GM18520 (cell line): ENCODE data around the gene GARIN5B.

Experiments
- ATAC-seq: cut with Tn5 transposase; IDR thresholded peaks from one replicate; pipeline ENCODE4 v1.9.1; 2021; ENCODE audit not compliant: unreplicated experiment

Gene GARIN5B

DNA sequence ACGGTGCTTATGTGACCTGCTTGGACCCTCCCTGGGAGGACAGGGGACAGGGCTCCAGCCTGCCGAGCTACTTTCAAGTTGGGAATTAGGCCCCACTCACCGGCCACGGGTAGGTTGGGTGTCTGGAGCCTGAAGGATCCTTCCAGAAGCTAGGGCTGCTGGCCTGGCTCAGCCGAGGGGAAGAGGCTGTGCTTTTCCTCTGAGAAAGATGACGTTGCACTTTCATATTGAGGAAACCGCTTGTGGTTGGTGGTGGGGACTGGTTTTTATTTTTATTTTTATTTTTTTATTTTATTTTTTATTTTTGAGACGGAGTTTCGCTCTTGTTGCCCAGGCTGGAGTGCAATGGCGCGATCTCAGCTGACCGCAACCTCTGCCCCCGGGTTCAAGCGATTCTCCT is 37.9 kb downstream of the GARIN5B start, which contains the start of gene TMEM150B:
Gene TMEM150B (minus strand): TSS at position 170 of the 400 bp plus-strand sequence. CDS start 4,305 bp downstream, outside the sequence.
- no peak for ATAC-seq

GRCh38 chr19:55324662-55325061 is 38.4 kb downstream of the GARIN5B start:
- no peak for ATAC-seq

- no peak for ATAC-seq
Measured at GRCh38 chr19:55322204-55322885, 40.7 kb downstream of the GARIN5B start.

- ATAC-seq, result no peak
Measured at GRCh38 chr19:55321466-55322137, 41.5 kb downstream of the GARIN5B start.

GRCh38 chr19:55320844-55321419 is 42.1 kb downstream of the GARIN5B start:
- ATAC-seq, result no peak

DNA sequence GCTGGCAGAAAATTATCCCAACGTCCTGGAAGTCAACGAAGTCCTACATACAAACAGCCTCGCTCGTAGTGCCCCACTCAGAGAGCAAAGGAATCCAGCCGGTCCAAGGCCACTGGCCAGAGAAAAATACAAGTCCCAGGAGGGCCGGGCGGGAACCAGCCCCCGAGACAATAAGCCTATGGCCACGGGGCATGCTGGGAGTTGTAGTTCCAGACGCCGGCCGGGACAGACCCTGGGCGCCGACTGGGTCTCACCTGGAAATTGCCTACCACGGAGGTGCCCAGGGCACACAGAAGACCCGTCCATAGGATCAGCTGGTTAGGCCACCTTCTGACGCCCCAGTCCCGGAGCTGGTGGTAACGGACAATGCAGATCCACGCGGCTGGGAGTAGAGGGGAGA is 43.3 kb downstream of the GARIN5B start:
- no peak for ATAC-seq

DNA sequence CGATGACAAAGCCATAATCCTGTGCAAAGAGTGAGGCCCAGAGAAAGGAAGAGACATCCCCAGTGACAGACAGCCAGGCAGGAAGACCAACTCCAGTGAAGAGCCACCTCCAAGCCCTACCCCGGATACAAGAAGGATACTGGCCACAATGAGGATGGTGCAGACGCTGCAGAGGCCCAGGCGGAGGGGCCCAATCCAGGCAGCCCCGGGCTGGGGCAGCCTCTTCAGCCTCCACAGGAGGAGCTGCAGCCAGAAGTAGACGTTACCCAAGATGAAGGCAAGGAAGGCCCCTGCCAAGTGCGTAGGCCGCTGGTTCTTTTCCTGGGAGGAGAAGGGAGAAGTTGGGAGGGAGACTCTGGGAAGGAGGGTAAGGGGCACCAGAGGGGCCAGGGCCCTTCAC is 46.4 kb downstream of the GARIN5B start:
- no peak for ATAC-seq

- no peak for ATAC-seq
Measured at GRCh38 chr19:55315956-55316525, 47.0 kb downstream of the GARIN5B start.

DNA sequence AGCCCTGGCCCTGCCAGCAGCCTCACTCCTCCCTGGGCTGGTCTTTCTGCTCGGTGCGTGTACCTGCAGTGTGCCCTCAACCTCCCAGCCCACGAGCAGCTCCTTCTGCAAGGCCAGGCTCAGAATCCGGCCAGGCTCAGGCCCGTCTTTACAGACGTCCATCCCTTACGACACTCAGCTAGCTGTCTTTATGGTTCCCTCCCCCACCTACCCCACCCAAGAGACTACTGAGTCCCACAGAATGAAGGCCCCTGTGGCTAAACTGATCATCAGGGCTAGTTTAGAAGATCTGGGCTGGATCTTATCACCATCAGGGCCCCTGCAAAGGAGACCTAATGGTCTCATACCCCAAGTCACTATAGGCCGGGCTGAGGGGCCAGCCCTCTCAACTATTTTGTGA is 48.7 kb downstream of the GARIN5B start:
- no peak for ATAC-seq

DNA sequence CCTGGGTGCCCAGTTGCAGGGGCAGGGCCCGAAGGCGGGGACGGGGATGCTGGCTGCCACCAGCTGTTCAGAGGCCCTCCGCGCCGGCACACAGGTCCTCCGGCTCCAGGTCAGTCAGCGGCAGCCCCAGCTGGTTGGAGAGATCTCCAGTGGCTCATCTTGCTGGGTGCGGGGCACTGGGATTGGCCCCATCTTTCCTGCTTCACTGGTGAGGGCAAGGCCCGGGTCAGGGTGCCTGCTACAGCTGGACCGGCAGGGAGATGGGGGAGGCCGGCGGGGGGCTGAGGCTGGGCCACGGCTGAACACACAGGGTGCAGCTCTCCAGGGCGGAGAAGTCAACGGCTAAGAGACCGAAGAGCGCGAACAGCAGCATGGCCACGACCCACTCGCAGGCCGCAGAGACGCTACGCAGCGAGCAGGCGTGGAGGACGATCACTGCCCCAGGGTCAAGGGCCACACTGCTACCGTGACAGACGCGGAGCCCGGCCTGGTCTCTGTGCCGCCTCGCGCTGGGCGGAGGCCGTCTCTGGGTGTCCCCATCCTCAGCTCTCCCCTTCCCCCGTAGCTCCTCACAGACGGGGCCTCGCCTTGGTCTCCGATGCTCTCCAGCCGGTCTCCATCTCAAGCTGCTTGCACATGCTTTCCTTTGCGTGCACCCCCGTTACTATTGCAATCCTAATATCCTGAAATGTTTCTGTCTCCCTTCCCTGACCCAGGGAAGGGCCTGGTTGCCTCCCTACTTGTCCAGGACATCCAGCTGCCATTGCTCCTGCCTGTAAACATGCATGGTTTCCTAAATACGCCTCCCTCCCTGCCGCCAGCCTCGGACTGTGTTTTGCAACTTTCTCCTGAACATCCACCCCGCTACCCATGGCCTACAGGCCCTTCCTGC is 50.2 kb downstream of the GARIN5B start:
- no peak for ATAC-seq

- no peak for ATAC-seq
Measured at GRCh38 chr19:55311797-55312196, 51.3 kb downstream of the GARIN5B start.

DNA sequence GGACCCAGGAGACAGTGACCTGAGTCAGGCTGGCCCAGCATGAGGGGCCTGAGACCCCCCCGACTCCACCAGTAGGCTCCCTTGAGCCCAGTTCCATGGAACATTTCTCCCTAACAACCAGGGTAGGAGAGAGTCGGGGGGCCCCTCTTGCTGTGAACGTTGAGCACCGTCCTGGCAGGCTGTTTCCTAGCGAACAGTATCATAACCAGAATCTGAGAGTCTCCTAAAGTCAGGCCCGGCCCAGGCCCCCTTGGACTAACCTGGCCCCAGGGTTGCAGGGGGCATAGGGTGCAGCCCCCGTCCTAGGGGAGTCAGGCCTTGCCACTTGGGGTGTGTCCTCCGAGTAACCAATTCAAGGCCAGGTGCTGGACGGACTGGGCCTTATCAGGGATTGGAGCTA is 51.7 kb downstream of the GARIN5B start:
- ATAC-seq, result no peak

- ATAC-seq, result no peak
Measured at GRCh38 chr19:55310498-55310897, 52.6 kb downstream of the GARIN5B start.

DNA sequence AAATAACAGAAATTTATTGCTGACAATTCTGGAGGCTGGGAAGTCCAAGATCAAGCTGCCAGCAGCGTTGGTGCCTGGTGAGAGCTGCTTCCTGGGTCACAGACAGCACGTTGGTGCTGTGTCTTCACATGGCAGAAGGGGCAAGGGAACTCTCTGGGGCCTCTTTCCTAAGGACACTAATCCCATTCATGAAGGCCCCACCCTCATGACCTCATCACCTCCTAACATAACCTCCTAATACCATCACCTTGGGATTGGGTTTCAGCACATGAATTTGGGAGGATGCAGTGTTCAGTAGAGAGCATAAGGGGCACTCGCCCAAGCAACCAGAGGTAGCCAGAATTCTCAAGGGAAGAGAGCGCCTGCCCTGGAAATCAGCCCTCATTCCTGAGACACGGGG is 53.6 kb downstream of the GARIN5B start:
- no peak for ATAC-seq

GRCh38 chr19:55308281-55308680 is 54.8 kb downstream of the GARIN5B start:
- ATAC-seq, result no peak

DNA sequence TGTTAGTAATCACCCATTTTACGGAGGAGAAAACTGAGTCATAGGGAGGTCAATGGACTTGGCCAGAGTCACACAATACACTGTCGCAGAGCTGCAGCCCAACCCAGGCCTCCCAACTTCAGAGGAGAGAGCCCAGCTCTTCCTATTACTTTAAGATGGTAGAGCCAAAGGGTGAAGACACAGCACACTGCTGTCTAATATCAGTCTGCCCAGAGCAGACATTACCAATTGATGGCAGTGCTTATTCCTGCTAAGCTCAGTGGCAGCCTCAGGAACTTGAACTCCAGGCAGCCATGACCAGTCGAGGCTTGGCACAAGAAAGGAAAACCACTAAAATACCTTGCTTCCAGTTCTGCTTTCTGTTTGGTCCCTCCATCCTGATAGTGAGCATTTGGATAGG is 56.3 kb downstream of the GARIN5B start:
- ATAC-seq, result no peak

- ATAC-seq, result no peak
Measured at GRCh38 chr19:55305983-55306562, 57.0 kb downstream of the GARIN5B start.

DNA sequence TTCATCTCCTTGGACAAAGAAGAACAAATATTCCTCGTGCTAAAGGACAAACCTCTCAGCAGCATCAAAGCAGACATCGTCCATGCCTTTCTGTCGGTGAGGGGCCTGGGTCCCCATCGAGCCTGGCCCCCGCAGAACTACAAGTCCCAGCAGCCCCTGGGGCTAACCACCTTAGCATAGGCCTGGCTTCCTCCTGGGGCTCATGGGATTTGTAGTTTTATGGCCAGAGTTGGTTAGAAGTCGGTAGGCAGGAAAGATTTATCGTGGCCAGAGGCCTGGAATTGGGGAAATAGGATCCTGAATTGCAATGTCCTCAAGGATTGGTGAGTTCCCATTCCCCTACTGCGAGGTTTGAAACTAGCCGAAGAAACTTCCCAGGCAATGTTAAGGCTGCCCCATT is 57.6 kb downstream of the GARIN5B start:
- ATAC-seq, result no peak

- no peak for ATAC-seq
Measured at GRCh38 chr19:55304980-55305379, 58.1 kb downstream of the GARIN5B start.
